Amniotic stem cell (primary cell): ENCODE data around the gene CERS6.
"Not testable (repeated sequence)": the region's sequence is repeated elsewhere in the genome, so short reads cannot be mapped to it uniquely, and the experiment has no call there.

Experiments used
- DNase-seq: peaks from one replicate; lab custom pipeline; 2025; lab: John Stamatoyannopoulos, UW

Gene CERS6

GRCh38 chr2:168734199-168734760 is 278.2 kb downstream of the CERS6 start:
- no peak for DNase-seq

DNA sequence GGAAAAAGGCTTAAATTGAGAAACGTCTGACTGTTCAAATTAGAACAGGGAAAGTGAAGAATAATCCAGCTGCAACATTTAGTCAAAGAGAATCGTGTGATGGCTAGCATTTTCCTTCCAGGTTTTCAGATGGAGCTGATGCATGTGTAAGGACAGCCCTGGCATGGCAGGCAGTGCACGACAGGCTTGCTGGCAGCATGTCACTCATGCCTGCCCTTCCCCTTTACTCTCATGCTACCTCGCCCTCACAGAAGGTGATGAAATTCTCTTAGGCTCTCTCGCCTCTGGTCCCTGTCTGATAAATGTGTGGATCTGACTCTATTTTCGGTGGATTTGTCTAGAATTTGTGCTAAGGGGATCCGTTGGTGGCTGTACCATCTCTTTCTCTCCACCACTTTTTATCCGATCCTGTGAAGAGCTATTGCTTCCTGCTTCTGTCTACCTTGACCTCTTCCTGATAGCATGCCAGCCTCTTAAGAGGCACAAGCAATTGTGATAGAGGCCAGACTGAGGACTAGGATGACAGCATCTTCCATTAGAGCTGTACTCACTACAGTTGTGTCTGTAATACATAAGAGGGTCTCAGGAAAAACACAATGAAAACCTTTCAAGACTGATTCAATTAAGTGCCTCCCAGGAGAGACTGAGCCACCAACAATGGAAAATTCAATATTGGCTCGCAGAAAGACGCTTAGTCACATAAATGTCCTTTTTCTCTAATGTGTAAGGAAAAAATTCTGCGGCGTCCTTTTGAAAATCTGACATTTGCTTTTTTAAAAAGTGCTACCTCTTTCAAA is 280.8 kb downstream of the CERS6 start:
- DNase-seq, result no peak

- DNase-seq, result no peak
Measured at GRCh38 chr2:168738062-168738461, 282.0 kb downstream of the CERS6 start.

DNA sequence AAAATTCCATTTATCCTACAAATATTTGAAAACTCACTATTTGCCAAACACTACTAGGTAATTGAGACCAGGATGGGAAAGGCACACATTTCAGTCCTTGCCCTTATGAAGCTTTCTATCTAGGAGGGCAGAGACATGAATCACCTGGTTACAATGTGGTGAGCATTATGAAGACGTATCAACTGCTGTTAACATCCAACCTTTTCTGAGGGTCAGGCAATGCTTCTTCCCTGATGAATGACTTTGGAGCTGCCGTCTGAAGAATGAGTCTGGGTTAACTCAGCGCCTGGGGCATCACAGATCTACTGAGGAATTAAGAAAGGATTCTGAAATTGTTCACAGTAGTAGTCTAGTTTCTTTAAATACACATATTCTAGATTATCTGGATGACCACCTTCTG is 284.3 kb downstream of the CERS6 start:
- no peak for DNase-seq

DNA sequence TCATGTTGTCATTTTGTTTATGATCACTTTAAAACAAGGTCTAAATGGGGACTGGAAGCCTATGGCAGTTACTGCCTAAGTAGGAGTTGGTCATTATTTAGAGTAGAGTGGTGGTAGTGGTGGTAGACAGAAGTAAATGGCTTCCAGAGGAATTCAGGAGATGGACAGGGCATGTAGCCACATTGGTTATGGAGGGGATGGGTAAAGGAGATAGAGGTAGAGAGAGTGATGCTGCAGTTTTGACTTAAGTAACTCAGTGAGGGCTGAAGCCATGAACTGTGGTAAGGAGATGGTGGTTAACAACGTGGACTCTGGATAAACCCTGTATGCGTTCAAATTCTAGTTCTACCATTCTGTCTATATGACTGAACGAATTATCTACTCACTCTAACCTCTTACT is 284.7 kb downstream of the CERS6 start:
- no peak for DNase-seq

DNA sequence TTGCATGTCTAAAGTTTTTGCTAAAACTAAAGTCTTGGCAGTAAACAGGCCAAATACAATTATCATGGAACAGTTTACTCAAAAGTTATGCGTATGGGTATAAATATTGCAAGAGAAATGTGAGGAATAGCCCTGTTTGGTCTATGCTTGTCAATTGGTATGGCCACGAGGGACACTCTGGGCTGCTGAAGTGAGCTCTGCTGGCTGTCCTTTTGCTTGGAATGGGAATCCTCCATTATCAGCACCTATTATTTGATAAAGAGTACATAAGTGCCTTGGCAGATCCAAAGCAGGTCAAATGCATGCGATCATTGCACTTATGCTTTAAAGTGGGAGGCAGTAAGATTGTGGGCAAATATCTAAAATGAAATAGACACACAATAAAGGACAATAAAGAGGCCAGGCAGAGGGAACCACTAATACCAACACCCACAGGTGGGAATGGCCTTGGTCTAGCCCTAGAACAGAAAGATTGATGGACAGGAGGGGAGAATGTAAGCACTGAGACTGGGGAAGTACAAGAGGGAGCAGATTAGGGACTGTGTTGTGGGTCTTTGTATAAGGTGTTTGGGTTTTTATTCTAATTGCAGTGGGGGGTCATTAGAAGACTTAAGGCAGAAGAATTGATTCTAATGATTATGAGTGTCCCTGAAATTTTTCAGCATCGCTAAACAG is 286.3 kb downstream of the CERS6 start:
- no peak for DNase-seq

DNA sequence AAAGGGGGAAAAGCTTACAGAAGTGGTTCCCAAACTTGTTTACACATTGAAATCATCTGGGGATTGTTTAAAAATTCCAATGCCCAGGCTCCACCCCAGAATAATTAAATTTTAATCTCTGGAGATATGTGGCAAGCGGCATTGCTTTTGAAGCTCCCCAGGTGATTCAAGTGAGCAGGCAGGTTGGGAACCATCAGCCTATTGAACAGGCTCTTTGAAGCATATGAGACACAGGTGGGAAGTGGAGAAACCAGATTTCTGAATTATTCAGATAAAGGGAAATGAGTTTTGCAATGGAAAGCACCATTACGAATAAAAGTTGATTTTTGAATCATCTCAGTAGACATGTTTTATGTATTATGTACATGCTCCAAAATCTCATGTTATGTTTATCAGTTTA is 288.8 kb downstream of the CERS6 start:
- no peak for DNase-seq

DNA sequence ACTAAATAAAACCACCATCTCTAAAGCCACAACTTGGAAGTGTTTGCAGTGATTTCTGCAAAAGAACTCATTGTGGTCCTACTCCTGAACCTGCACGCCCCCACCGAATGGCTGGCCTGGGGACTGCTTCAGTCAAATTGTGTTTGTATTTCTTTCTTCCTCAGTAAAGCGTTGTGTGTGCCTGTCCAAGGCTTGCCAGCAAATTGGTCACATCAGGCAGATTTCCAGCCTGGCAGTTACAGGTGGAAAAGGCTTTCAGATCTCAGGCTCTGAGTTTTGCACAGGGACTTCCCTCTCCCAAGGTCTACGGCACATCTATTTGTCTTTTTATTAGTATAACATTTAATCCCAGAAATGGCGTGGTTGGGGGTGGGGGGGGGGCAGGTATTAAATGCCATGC is 292.4 kb downstream of the CERS6 start:
- no peak for DNase-seq

DNA sequence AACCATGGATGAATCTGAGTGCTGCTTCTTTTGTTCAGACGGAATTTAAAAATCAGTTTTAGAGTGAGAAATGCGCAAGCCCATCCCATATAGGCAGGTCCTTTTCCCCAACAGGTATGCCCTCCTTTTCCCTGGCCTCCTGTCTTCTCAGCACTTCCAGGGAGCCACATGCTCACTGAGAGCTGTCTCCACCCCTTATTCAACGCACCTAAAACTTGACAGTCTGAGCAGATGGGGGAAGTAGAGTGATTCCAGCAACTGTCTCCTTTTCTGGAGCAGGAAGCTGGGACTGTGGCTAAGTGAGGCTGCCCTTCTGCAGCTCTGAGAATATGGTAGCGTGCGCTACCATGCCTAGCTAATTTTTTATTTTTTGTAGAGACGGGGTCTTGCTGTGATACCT is 293.2 kb downstream of the CERS6 start:
- no peak for DNase-seq

GRCh38 chr2:168751104-168751740 is 295.1 kb downstream of the CERS6 start:
- DNase-seq, result no peak

DNA sequence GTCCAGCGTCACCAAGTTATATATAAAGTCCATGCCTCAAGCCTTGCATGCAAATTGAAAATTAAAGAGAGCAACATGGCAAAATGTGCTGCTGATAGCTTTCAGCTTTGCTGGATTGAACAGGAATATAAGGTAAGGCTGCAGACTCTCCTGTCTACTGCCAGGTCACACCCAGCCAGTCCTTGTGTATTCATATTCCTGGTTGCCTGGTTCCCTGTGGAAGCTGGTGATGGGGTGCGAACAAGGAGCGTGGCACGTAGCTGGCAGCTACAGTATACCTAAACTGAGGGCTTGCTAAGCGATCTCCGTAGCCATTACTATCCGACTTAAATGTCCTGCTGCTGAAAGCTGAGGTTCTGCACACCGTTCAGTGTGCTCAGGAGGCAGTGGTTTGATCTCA is 296.3 kb downstream of the CERS6 start:
- DNase-seq, result no peak

- no peak for DNase-seq
Measured at GRCh38 chr2:168753765-168754329, 297.8 kb downstream of the CERS6 start.

- no peak for DNase-seq
Measured at GRCh38 chr2:168757223-168757622, 301.2 kb downstream of the CERS6 start.

DNA sequence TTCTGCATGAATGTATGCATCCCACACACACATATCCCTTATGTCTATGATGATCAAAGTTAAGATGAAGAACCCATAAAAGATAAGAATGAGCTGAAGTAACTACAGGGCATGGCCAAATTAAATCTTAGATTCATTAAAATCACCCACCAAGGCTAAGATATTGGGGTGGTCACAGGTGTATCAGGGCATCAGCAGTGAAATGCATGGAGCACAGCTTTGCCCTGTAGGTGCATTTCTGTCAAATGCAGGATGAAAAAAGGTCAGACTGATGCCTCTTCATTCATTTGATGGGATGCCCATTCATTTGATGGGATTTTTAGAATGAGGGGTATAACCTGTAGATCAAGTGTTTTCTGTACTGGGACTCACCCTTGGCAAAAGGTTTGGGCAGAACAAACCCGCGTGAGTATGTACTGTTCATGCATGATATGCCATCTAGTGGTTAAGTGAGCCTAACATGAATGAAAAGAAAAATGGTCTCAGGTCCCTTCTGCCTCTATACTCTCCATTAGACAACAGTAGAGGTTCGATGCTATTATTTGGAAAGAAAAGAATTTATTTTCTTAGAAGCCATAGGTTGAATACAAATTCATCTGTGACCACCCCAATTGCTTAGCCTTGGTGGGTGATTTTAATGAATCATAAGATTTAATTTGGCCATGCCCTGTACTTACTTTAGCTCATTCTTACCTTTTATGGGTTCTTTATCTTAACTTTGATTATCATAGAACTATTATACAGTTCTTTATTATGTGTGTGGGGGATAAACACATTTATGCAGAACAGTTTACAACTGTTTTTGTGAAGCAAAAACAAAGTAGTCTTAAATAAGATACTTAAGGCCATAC is 303.1 kb downstream of the CERS6 start:
- DNase-seq, result peak; percentile 34

- no peak for DNase-seq
Measured at GRCh38 chr2:168765401-168765800, 309.3 kb downstream of the CERS6 start.

GRCh38 chr2:168766600-168766999 is 310.5 kb downstream of the CERS6 start:
- DNase-seq, result no peak

DNA sequence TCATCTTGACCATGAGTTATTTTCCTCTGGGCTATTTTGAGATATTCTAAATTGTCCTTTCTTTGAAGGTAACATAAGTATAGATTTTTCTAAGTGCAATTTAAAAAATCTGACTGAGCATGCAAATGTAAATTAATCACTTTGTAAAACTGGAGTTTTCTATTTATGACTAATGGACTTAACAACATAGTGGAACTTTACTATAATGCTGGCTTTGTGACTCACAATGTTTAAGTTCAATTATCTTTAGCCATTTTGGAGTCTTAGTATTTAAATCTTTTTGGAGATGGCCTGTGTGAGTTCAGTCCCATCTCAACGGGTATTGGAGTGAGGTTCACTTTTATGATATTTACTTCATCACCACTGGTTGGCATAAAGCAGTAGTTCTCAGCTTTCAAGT is 311.2 kb downstream of the CERS6 start:
- no peak for DNase-seq

DNA sequence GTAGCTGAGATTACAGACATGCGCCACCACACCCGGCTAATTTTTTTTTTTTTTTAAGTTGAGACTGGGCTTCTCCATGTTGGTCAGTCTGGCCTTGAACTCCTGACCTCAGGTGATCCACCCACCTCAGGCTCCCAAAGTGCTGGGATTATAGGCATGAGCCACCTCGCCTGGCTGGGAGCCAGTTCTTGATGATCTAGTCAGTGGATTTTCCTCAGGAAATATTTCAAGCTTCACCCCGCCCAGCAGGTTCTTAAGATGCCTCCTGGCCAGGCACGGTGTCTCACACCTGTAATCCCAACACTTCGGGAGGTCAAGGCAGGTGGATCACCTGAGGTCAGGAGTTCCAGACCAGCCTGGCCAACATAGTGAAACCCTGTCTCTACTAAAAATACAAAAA is 312.3 kb downstream of the CERS6 start:
- not testable (repeated sequence) for DNase-seq

DNA sequence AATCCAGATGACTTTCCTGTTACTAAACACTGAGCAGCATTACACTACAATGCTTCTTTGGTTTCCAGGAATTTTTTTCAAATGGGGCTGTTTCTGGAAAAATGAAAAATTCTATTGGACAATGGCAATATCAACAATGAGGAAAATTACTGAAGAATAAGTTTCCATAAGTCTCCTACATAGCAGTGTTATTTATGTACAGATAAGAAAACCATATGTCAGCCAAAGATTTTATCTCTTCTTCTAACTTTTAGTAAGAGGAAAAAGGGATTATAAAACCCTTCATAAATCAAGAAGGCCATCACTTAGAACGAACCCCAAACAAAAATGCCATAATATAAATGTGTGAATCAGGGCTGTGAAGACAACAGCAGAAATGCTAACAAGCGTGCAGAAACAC is 314.7 kb downstream of the CERS6 start:
- DNase-seq, result no peak

- DNase-seq, result no peak
Measured at GRCh38 chr2:168772704-168773103, 316.6 kb downstream of the CERS6 start.

DNA sequence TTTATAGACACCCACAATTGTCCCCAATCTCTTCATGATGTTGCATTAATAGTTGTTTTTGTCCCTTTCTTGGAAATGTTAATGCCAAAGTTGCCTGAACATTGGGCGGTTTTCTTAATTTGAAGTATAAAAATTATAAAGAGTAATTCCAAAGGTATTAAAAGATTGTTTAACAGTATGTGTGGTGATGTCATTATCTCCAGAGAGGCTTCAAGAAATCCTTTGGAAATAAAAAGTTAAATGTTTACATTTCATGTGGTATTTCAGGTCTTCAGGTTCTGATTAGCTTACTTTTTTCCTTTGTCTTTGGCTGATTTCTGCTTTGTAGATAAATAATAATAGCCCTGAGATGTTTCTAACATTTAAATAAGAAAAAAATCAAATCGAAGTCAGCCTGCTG is 317.1 kb downstream of the CERS6 start:
- DNase-seq, result no peak
